NT2/D1 (cell line): ENCODE measurements around the gene PISD.

Experiments
- SUZ12 ChIP-seq: IDR thresholded peaks from 2 replicates; pipeline ENCODE4 v1.6.1; 2011; ENCODE audit not compliant: insufficient read length, insufficient read depth; ENCODE audit errors: extremely low read depth
- YY1 ChIP-seq: IDR thresholded peaks from 2 replicates; pipeline ENCODE4 v1.6.1; 2011; ENCODE audit not compliant: insufficient read length, insufficient read depth
- ZNF274 ChIP-seq: IDR thresholded peaks from 2 replicates; pipeline ENCODE4 v1.6.1; 2011; ENCODE audit warnings: mild to moderate bottlenecking, low read depth, low read length

GRCh38 chr22:31579835-31580242, 82.2 kb downstream of the PISD start:
- TF ChIP-seq ZNF274 (no peak), SUZ12 (no peak), YY1 (no peak)
